GM12878 (cell line): ENCODE measurements around the gene BCKDHB. TPM values are rescaled to one million over a fixed set of nuclear protein-coding genes. Genes with fewer than 3 reads are reported as not detected.

Source experiments
- ATAC-seq: fragments of 200-7000 bp; cut with Tn5 transposase; 3 replicates; pipeline ENCODE4 v1.9.1; 2020; ENCODE audit warnings: mild to moderate bottlenecking, moderate library complexity
- Bru-seq: library from RNA; stranded (reverse); fragments of 400-500 nt; gene quantifications from one replicate; lab custom pipeline; 2021; lab: Mats Ljungman, UMichigan
- BruChase-seq, 2 experiments: library from RNA; stranded (reverse); fragments of 400-500 nt; gene quantifications; one replicate each; lab custom pipeline; 2021; lab: Mats Ljungman, UMichigan
- BruUV-seq: library from RNA; stranded (reverse); fragments of 400-500 nt; replicated peaks from 2 replicates; lab custom pipeline; 2021; lab: Mats Ljungman, UMichigan
- CTCF ChIA-PET: fragments of 300-600 bp; sonication (Branson Sonifier 250); formaldehyde crosslinking; extraction: SDS; loops from one replicate; lab custom pipeline; 2021; ENCODE audit warnings: inconsistent platforms; lab: Yijun Ruan, JAX
- POLR2A ChIA-PET: fragments of 350-600 bp; formaldehyde crosslinking; extraction: SDS; loops from one replicate; lab custom pipeline; 2021; ENCODE audit warnings: inconsistent platforms; lab: Charles Lee
- RAD21 ChIA-PET: fragments of 300-600 bp; sonication (Branson Sonifier 250); formaldehyde crosslinking; loops from one replicate; lab custom pipeline; 2023; ENCODE audit warnings: antibody characterized with exemption; ENCODE audit not compliant: unreplicated experiment; lab: Charles Lee
- SMC1A ChIA-PET: fragments of 300-600 bp; sonication (Branson Sonifier 250); formaldehyde crosslinking; loops from one replicate; lab custom pipeline; 2023; ENCODE audit not compliant: unreplicated experiment, uncharacterized antibody; lab: Charles Lee
- DNase-seq: peaks from one replicate; pipeline ENCODE4 v3.0.0-alpha.2; 2011; ENCODE audit warnings: low read depth, low spot score
- FAIRE-seq: peaks from 3 replicates; lab custom pipeline; 2011; peaks lifted over from hg19 to GRCh38; lab: Jason Lieb, UNC
- H2AFZ ChIP-seq: 2 replicates; pipeline ENCODE4 v1.6.0; 2011; ENCODE audit warnings: low read depth, low read length, control low read depth; ENCODE audit not compliant: control insufficient read depth
- H3K27ac ChIP-seq: 2 replicates; pipeline ENCODE4 v1.5.1; 2011; ENCODE audit warnings: control low read depth; ENCODE audit not compliant: control insufficient read depth, insufficient read depth
- H3K27me3 ChIP-seq, 2 experiments: replicated peaks in 1 of 2; 2 replicates each; pipeline versions ENCODE4 v1.6.0 to v1.6.1; 2011; ENCODE audit warnings: low read length in 1 of 2; ENCODE audit not compliant: control insufficient read depth in 2 of 2, insufficient read depth in 2 of 2
- H3K36me3 ChIP-seq, 2 experiments: 2 replicates each; pipeline ENCODE4 v1.5.1; 2011; ENCODE audit warnings: low read length in 1 of 2; ENCODE audit not compliant: control insufficient read depth in 2 of 2, insufficient read depth in 2 of 2
- H3K4me1 ChIP-seq: 2 replicates; pipeline ENCODE4 v1.6.1; 2011; ENCODE audit warnings: mild to moderate bottlenecking, low read length, moderate library complexity, mixed read lengths; ENCODE audit not compliant: control insufficient read depth, insufficient read depth
- H3K4me2 ChIP-seq: 2 replicates; pipeline ENCODE4 v1.6.0; 2011; ENCODE audit warnings: control low read depth; ENCODE audit not compliant: control insufficient read depth, insufficient read depth
- H3K4me3 ChIP-seq: fragments of 200-600 bp; sonication (generic); 2 replicates; pipeline ENCODE4 v1.5.1; 2016
- H3K79me2 ChIP-seq: 2 replicates; pipeline ENCODE4 v1.6.0; 2011; ENCODE audit warnings: low read length; ENCODE audit not compliant: control insufficient read depth, insufficient read depth
- H3K9ac ChIP-seq: 2 replicates; pipeline ENCODE4 v1.8.0; 2011; ENCODE audit warnings: low read length, control low read depth, mixed read lengths; ENCODE audit not compliant: control insufficient read depth, insufficient read depth
- H3K9me3 ChIP-seq: replicated peaks from 3 replicates; pipeline ENCODE4 v1.5.1; 2011; ENCODE audit warnings: mild to moderate bottlenecking, low read length; ENCODE audit not compliant: control insufficient read depth, insufficient read depth
- H4K20me1 ChIP-seq: 2 replicates; pipeline ENCODE4 v1.6.0; 2011; ENCODE audit not compliant: control insufficient read depth, insufficient read depth
- BMI1 ChIP-seq: fragments of 450-650 bp; IDR thresholded peaks from 2 replicates; pipeline ENCODE4 v1.6.1; 2016; ENCODE audit warnings: mild to moderate bottlenecking, moderate library complexity, borderline replicate concordance
- CHD2 ChIP-seq: IDR thresholded peaks from 2 replicates; pipeline ENCODE4 v1.6.1; 2011; ENCODE audit warnings: low read depth, low read length, improper control_type of control experiment, borderline replicate concordance
- CREB1 ChIP-seq: IDR thresholded peaks from 2 replicates; pipeline ENCODE4 v1.6.1; 2012; ENCODE audit warnings: low read depth, mild to moderate bottlenecking, inconsistent platforms
- CREM ChIP-seq: IDR thresholded peaks from 2 replicates; pipeline ENCODE4 v1.6.1; 2014; ENCODE audit warnings: antibody characterized with exemption, low read depth
- HCFC1 ChIP-seq: fragments of 150-350 bp; IDR thresholded peaks from 2 replicates; pipeline ENCODE4 v1.6.1; 2014; ENCODE audit warnings: low read length
- MEF2B ChIP-seq: fragments of 450-650 bp; IDR thresholded peaks from 2 replicates; pipeline ENCODE4 v1.6.1; 2018; ENCODE audit warnings: mild to moderate bottlenecking, moderate library complexity; ENCODE audit not compliant: partially characterized antibody, poor library complexity, severe bottlenecking
- NFXL1 ChIP-seq: fragments of 450-650 bp; IDR thresholded peaks from 2 replicates; pipeline ENCODE4 v1.6.1; 2017; ENCODE audit warnings: antibody characterized with exemption, mild to moderate bottlenecking, borderline replicate concordance
- NFYB ChIP-seq: IDR thresholded peaks from 2 replicates; pipeline ENCODE4 v1.6.1; 2011; ENCODE audit warnings: low read depth, mild to moderate bottlenecking, low read length, improper control_type of control experiment, moderate library complexity; ENCODE audit not compliant: insufficient read depth
- NRF1 ChIP-seq: conservative IDR thresholded peaks from 2 replicates; pipeline ENCODE4 v1.6.1; 2011; ENCODE audit warnings: mild to moderate bottlenecking, low read depth, low read length, improper control_type of control experiment
- PML ChIP-seq: IDR thresholded peaks from 2 replicates; pipeline ENCODE4 v1.6.1; 2012; ENCODE audit warnings: low read length, inconsistent platforms
- POLR2AphosphoS2 ChIP-seq: IDR thresholded peaks from 2 replicates; pipeline ENCODE4 v1.6.1; 2011; ENCODE audit warnings: low read depth, mild to moderate bottlenecking, low read length, improper control_type of control experiment, moderate library complexity
- POU2F2 ChIP-seq: IDR thresholded peaks from 3 replicates; pipeline ENCODE4 v1.6.1; 2011; ENCODE audit warnings: low read depth, mild to moderate bottlenecking, low read length, borderline replicate concordance
- RB1 ChIP-seq: fragments of 450-650 bp; formaldehyde crosslinking; IDR thresholded peaks from 2 replicates; pipeline ENCODE4 v1.6.1; 2017; ENCODE audit warnings: mild to moderate bottlenecking, borderline replicate concordance
- RUNX3 ChIP-seq: IDR thresholded peaks from 2 replicates; pipeline ENCODE4 v1.6.1; 2012; ENCODE audit warnings: low read length, inconsistent platforms
- SMC3 ChIP-seq: IDR thresholded peaks from 2 replicates; pipeline ENCODE4 v1.6.1; 2011; ENCODE audit warnings: low read length, improper control_type of control experiment, borderline replicate concordance
- WGBS: methylation state at CpG from one replicate; pipeline ENCODE4 v1.1.6; 2016; ENCODE audit warnings: low lambda C conversion rate; ENCODE audit not compliant: insufficient replicate concordance, insufficient coverage; ENCODE audit errors: missing lambda C conversion rate; 5-methylcytosine and 5-hydroxymethylcytosine counted together
- in situ Hi-C: fragments of 300-500 bp; cut with MboI; formaldehyde crosslinking; loops from 9 replicates; pipeline ENCODE4 v1.14.3; 2018; ENCODE audit warnings: mixed read lengths
- intact Hi-C: fragments of 100-400 bp; cut with micrococcal nuclease; formaldehyde crosslinking; loops from one replicate; pipeline ENCODE4 v1.14.2; 2022; ENCODE audit not compliant: unreplicated experiment
- long read RNA-seq, 2 experiments: library from polyadenylated mRNA; unstranded; transcript quantifications; one replicate each; pipeline ENCODE4 v2.0.0, GENCODE V29; 2019 to 2020
- polyA minus RNA-seq, 3 experiments: library from RNA; depleted of rRNA, polyadenylated mRNA; stranded (reverse); fragments of >200 nt; gene quantifications; 2 replicates each; pipeline ENCODE4 v1.2.3, GENCODE V29; 2011
- polyA plus RNA-seq, 11 experiments: library from polyadenylated mRNA; depleted of rRNA in 4 of 11; unstranded in 6 of 11; stranded (reverse) in 5 of 11; fragments of >200 nt; fragmentation: Nextera tagmentation in 4 of 11; fragmentation: Illumina TruSeq in 1 of 11; extraction: Ambion mirVana in 4 of 11; extraction: Trizol in 1 of 11; gene quantifications; 1 replicate in 1 of 11; 2 replicates in 10 of 11; pipeline versions ENCODE4 v1.2.1 to v1.2.3, GENCODE V29; 2011 to 2016; ENCODE audit warnings: inconsistent platforms in 2 of 11, missing spikeins in 2 of 11, low read depth in 1 of 11
- total RNA-seq, 4 experiments: library from RNA; depleted of rRNA in 3 of 4; stranded (reverse); fragments of >200 nt in 3 of 4; fragmentation: Illumina TruSeq in 1 of 4; extraction: Trizol in 1 of 4; gene quantifications; 2 replicates each; pipeline versions ENCODE4 v1.2.1 to v1.2.3, GENCODE V29; 2013 to 2021
- TF ChIP-seq, protein P1 (sequence below): IDR thresholded peaks from 2 replicates; pipeline ENCODE4 v1.6.1; 2011; ENCODE audit warnings: low read depth, low read length, improper control_type of control experiment, borderline replicate concordance

The BCKDHB gene
- total RNA-seq (2013; cell fraction: nucleolus; rRNA removed): 53.2 and 62.3 TPM in 2 replicates
- total RNA-seq (2014; rRNA removed) (23.4 and 24.9 TPM in 2 replicates), total RNA-seq (2014; rRNA removed; fragmentation: Illumina TruSeq; extraction: Trizol) (21.1 and 21.4 TPM in 2 replicates), total RNA-seq (2021) (22.8 and 23.5 TPM in 2 replicates), polyA plus RNA-seq (2011; rRNA removed) (27.2 and 52.0 TPM in 2 replicates), polyA plus RNA-seq (2014; fragmentation: Illumina TruSeq; extraction: Trizol) (21.6 and 30.8 TPM in 2 replicates), polyA plus RNA-seq (2014; fragmentation: Nextera tagmentation; extraction: Ambion mirVana) (10 to 100 TPM; 12.9 to 34.8 TPM), polyA plus RNA-seq (2014; rRNA removed) (26.2 and 28.1 TPM in 2 replicates), polyA plus RNA-seq (2016; fragmentation: Nextera tagmentation; extraction: Ambion mirVana) (10 to 100 TPM; 56.0 to 57.1 TPM), polyA minus RNA-seq (2011; rRNA and poly(A)+ RNA removed) (15.6 and 16.8 TPM in 2 replicates), Bru-seq, nascent RNA (percentile 58 among the genes with signal in this experiment), BruChase-seq, experiment 1, labeled RNA remaining after a 6-hour chase (percentile 58 among the genes with signal in this experiment), BruChase-seq, experiment 2, labeled RNA remaining after a 2-hour chase (percentile 58 among the genes with signal in this experiment)
- 11.9 TPM for polyA plus RNA-seq (2011; ENCODE audit: low read depth)
- polyA plus RNA-seq (2011; cell fraction: cytosol; rRNA removed): 10.3 and 11.5 TPM in 2 replicates
- polyA plus RNA-seq (2011; cell fraction: nucleus; rRNA removed): 11.0 and 12.9 TPM in 2 replicates
- polyA plus RNA-seq (2012): 12.3 and 15.8 TPM in 2 replicates
- polyA minus RNA-seq (2011; cell fraction: cytosol; rRNA and poly(A)+ RNA removed): 3.7 and 6.3 TPM in 2 replicates
- polyA minus RNA-seq (2011; cell fraction: nucleus; rRNA and poly(A)+ RNA removed): 16.7 and 23.7 TPM in 2 replicates
- long read RNA-seq, experiment 1, transcript BCKDHB-202 (11 exons, 1,514 nt): major isoform, 9 of 14 reads
- long read RNA-seq, experiment 1, partial matches to known transcripts: 1 of 14 reads
- long read RNA-seq, experiment 1, other reads (novel, unspliced or antisense): 3 of 14 reads
- long read RNA-seq, experiment 2, transcript BCKDHB-201 (10 exons, 3,692 nt): minor isoform, 5 of 44 reads
- long read RNA-seq, experiment 2, transcript BCKDHB-202 (11 exons, 1,514 nt): major isoform, 21 of 44 reads
- long read RNA-seq, experiment 2, partial matches to known transcripts: 1 of 44 reads
- long read RNA-seq, experiment 2, other reads (novel, unspliced or antisense): 17 of 44 reads

DNA sequence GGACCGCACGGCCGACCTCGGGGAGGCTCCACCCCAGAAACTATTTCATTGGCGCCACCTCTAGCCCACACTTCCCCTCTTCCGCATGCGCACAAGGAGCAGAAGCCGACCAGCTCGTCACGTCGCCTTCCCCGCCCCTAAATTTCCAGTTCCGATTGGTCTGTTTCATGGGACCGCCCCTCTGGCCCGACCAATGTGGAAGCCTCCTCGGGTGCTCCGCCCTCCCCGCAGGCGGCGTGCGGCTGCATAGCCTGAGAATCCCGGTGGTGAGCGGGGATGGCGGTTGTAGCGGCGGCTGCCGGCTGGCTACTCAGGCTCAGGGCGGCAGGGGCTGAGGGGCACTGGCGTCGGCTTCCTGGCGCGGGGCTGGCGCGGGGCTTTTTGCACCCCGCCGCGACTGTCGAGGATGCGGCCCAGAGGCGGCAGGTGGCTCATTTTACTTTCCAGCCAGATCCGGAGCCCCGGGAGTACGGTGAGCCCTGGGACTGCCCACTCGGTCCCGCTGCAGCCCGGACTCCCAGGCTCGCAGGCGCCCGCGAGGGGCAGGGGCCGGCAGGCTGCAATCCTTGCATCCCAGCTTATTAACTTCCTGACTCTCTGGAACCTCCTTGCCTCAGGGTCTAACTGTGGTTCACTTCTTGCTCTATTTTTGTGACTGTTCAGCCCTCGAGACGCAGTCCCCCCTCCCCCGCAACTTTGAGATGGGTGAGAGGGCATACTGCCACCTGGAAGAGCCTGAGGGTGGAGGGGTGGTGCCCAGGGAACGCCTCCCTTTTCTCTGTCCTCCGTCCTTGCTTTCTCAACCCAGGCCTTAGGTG lies at the start of gene BCKDHB:
TSS of gene BCKDHB (plus strand) at position 254 of the 818 bp plus-strand sequence. CDS start at position 277, 23 bp downstream.
- SMC1A ChIA-PET: interaction anchor here (0.5 to 1.3 kb wide), 7 partner anchors 8 to 157 kb away, joined by 3 to 6 read pairs (median 4); no protein-coding TSS in a partner anchor
- CTCF ChIA-PET: interaction anchor here (0.7 to 1.8 kb wide), 6 partner anchors 10 to 158 kb away, joined by 3 to 13 read pairs (median 4); no protein-coding TSS in a partner anchor
- Histone ChIP-seq H3K36me3 (no peaks in the 10 kb centered on the region), H3K4me1 (no peaks in the 10 kb centered on the region; the same call in 1 of the 2 replicates), H4K20me1 (no peaks in the 10 kb centered on the region), H3K4me2 (peak within 1 kb of the TSS; percentile 84), H3K27ac (peak within 1 kb of the TSS; percentile 55), H3K4me3 (peak within 1 kb of the TSS; percentile 94), H3K79me2 (peaks cover 11% of the 10 kb centered on the region), H2AFZ (peak within 1 kb of the TSS; percentile 98), H3K9ac (peak within 1 kb of the TSS; percentile 71), H3K9me3 (no peaks in the 10 kb centered on the region), H3K27me3 (no peaks in the 10 kb centered on the region)
- POLR2A ChIA-PET: interaction anchor here (0.6 to 1.1 kb wide), 6 partner anchors 51 to 874 kb away, joined by 3 to 6 read pairs (median 4); no protein-coding TSS in a partner anchor
- BruUV-seq: no TSS peak
- FAIRE-seq: peak; percentile 100
- WGBS: 2% methylated on average over 55 of the region's 56 CpGs
- ATAC-seq: peak; percentile 99
- peak; percentile 92 for DNase-seq
- RAD21 ChIA-PET: interaction anchor here (0.5 to 1.6 kb wide), 8 partner anchors 22 to 1899 kb away, joined by 3 to 6 read pairs (median 4); no protein-coding TSS in a partner anchor
- in situ Hi-C loops: no loop called here
- intact Hi-C loops: loop anchor here (2.0 kb wide), 1 partner anchor 102 kb away; the partner anchor contains the start of gene TTK
- no peak for TF ChIP-seq MEF2B
- TF ChIP-seq HCFC1: no peak
- TF ChIP-seq PML: peak; percentile 72
- peak; percentile 88 for TF ChIP-seq CREB1
- TF ChIP-seq, protein P1, sequence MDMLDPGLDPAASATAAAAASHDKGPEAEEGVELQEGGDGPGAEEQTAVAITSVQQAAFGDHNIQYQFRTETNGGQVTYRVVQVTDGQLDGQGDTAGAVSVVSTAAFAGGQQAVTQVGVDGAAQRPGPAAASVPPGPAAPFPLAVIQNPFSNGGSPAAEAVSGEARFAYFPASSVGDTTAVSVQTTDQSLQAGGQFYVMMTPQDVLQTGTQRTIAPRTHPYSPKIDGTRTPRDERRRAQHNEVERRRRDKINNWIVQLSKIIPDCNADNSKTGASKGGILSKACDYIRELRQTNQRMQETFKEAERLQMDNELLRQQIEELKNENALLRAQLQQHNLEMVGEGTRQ: no peak
- TF ChIP-seq CHD2: peak; percentile 87
- TF ChIP-seq NFXL1: 0 out of 2 replicates have a peak, but pooled peaks have one; percentile 30
- peak; percentile 79; the same call in 1 of the 2 replicates for TF ChIP-seq NFYB
- TF ChIP-seq RB1: no peak
- TF ChIP-seq BMI1: no peak
- no peak for TF ChIP-seq SMC3
- TF ChIP-seq POLR2AphosphoS2: 0 out of 2 replicates have a peak, but pooled peaks have one; percentile 34
- TF ChIP-seq NRF1: peak; percentile 74
- peak; percentile 34; the same call in 1 of the 3 replicates for TF ChIP-seq POU2F2
- peak; percentile 66 for TF ChIP-seq RUNX3
- TF ChIP-seq CREM: peak; percentile 57; the same call in 1 of the 2 replicates
